GM10266 (cell line): Measurements from ENCODE around the gene PLB1.
A peak's percentile ranks its signal among the peaks of the same experiment; 100 is the strongest.

Experiments used
- DNase-seq: peaks from one replicate; pipeline ENCODE4 v3.0.0; 2012; ENCODE audit errors: extremely low spot score
- CTCF ChIP-seq: IDR thresholded peaks from 2 replicates; pipeline ENCODE4 v1.5.1; 2012; ENCODE audit warnings: mild to moderate bottlenecking, low read depth; ENCODE audit not compliant: control insufficient read depth, insufficient read depth; ENCODE audit errors: missing control alignments

PLB1 gene

DNA sequence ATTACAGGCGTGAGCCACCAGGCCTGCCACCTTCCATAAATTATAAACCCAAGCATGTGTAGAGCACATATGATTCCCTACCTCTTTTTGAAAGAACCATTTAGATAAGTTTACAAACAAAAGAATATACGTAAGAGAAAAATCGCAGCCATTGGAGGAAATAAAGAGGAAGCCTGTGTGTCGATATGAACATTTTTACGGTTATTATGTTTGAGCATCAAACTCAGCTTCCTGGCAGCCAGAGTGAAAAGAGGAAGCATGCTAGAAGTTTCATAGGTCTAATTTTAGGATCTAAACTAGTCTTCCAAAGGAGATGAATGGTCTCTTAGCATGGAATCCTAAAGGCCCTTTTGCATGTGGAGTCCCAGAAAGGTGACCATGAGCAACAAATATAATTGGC lies 104.3 kb downstream of the PLB1 start:
- TF ChIP-seq CTCF, result no peak
- DNase-seq, result no peak

DNA sequence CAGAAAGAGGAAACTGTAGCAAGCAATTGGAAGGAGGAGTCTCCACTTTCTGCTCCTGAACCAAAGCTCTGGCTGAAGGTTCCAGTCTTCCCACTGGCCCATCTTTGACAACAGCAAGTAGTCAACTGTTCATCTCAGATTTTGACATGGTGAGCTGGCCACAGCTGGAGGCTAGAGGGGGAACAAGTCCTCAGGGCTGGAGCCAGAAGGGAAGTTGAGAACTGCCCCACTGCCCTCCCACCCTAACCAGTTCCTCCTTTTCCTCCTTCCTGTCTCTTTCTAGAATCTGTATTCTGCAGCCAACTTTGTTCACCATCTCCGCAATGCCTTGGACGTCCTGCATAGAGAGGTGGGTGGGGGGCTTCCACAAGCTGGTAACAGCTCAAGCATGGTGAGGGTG lies 105.8 kb downstream of the PLB1 start:
- TF ChIP-seq CTCF, result no peak

DNA sequence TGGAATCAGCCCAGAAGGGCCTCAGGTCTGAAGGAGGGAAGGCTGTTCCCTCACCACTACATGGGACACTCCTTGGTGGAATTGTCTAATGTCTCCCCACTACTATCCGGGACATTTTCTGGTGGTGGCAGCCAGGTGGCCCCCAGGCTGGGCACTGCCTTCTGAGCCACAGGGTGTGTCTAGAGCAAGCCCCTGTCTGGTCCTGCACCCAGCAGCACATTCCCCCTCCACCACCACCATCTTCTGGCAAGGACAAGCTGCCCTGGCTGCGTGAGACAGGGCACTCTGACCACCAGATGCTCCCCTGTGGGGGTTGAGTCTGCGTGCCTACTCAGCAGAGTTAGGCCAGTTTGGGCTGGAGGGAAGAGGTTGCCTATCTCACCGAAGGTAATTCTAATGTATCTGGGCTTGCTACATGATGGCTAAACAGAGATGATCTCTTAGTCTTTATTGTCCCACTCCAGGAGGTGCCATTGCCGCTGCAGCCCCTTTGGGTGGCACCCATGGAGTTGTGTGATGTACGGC lies 106.3 kb downstream of the PLB1 start:
- no peak for DNase-seq
- TF ChIP-seq CTCF, result no peak

More for the DNA sequence above, 105.8 kb downstream of the PLB1 start:
- no peak for DNase-seq

DNA sequence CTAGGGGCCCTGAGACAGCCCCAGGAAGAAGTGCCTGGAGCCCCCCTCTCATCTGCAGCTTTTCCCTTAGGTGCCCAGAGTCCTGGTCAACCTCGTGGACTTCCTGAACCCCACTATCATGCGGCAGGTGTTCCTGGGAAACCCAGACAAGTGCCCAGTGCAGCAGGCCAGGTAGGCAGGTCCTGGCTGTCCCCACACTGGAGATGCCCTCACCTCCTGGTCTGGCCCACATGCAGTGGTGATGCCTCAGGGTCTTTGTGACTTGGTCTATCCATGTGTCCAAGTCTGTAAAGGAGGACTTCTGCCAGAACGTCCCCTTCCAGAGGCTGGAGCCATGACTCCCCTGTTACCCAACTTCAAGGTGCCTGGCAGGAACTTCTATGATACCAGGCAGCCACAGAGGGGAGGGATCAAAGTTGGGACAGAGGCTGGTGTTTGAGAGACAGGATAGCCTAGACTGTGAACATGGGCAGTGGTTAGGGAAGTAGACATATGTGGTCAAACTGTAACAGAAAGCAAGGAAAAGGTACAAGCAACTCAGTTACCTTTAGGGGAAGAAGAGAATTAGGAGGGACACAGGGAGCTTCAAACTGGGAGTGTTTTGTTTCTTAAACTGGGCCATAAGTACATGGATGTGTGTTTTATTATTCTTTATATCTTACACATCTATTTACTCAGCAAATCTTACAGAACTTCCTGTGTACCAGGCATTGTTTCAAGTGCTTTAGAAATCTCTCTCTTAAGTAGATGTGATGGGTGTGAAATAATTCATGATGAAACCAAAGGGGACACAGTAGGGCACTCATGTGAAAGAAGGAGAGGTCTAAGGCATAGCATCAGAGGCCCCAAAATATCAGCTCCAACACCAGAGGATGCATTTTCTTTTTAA lies 107.1 kb downstream of the PLB1 start:
- TF ChIP-seq CTCF, result no peak

GRCh38 chr2:28603821-28604220 lies 108.0 kb downstream of the PLB1 start:
- no peak for TF ChIP-seq CTCF
- no peak for DNase-seq

More for the DNA sequence above, 107.1 kb downstream of the PLB1 start:
- DNase-seq, result no peak

DNA sequence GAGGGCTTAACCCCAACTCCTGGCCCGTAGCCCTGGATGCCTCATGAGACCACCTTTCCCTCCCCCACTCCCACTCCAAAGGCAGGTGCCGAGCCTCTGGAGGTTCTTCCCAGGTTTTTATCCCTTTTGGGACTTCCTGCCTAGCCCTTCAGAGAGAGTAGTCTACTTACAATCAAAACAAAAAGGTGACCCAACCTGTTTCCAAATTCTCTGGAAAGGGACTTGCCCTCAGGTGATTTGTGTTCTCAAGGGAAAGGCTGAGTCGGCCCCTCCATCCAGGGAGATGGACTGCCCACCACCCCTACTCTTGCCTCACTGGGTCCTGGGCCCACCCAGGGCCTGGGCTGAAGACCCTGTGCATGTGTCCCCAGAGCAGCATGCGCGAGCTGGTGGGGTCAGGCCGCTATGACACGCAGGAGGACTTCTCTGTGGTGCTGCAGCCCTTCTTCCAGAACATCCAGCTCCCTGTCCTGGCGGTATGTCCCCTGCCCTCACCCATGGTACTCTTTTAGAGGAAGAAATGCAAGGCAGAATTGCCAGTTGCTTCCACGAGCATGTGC lies 108.5 kb downstream of the PLB1 start:
- TF ChIP-seq CTCF, result no peak

GRCh38 chr2:28606986-28607441 lies 111.2 kb downstream of the PLB1 start:
- peak; percentile 10 for TF ChIP-seq CTCF
- no peak for DNase-seq

More for the DNA sequence above, 108.5 kb downstream of the PLB1 start:
- DNase-seq, result no peak
